Neuronal stem cell (in vitro differentiated cells): ENCODE data around the gene AFAP1.

ENCODE experiments used
- DNase-seq: peaks from one replicate; pipeline ENCODE4 v3.0.0-alpha.2; 2013; ENCODE audit warnings: low spot score
- H2AFZ ChIP-seq: one replicate; pipeline ENCODE4 v1.6.1; 2013; ENCODE audit warnings: mild to moderate bottlenecking, low read length, inconsistent platforms
- H2AK5ac ChIP-seq: 2 replicates; pipeline ENCODE4 v1.6.1; 2013; ENCODE audit warnings: low read depth, mild to moderate bottlenecking, inconsistent platforms, low read length, moderate library complexity, mixed read lengths
- H2BK120ac ChIP-seq: 2 replicates; pipeline ENCODE4 v1.6.1; 2013; ENCODE audit warnings: low read depth, mild to moderate bottlenecking, inconsistent platforms, low read length, moderate library complexity, mixed read lengths
- H2BK12ac ChIP-seq: one replicate; pipeline ENCODE4 v1.6.1; 2013; ENCODE audit warnings: low read length, inconsistent platforms
- H2BK15ac ChIP-seq: 2 replicates; pipeline ENCODE4 v1.6.1; 2013; ENCODE audit warnings: mild to moderate bottlenecking, low read length, inconsistent platforms, mixed read lengths
- H2BK5ac ChIP-seq: one replicate; pipeline ENCODE4 v1.6.1; 2013; ENCODE audit warnings: inconsistent platforms, mild to moderate bottlenecking, low read length, moderate library complexity
- H3K14ac ChIP-seq: one replicate; pipeline ENCODE4 v1.6.1; 2013; ENCODE audit warnings: low read length, inconsistent platforms
- H3K18ac ChIP-seq: 2 replicates; pipeline ENCODE4 v1.6.1; 2013; ENCODE audit warnings: low read length, inconsistent platforms
- H3K23ac ChIP-seq: 2 replicates; pipeline ENCODE4 v1.6.1; 2013; ENCODE audit warnings: low read depth, mild to moderate bottlenecking, mixed read lengths, low read length, inconsistent platforms; ENCODE audit not compliant: poor library complexity
- H3K27ac ChIP-seq: replicated peaks from 3 replicates; pipeline ENCODE4 v1.5.1; 2013; ENCODE audit warnings: low read length, inconsistent platforms
- H3K27me3 ChIP-seq, 3 experiments: 2 replicates each; pipeline ENCODE4 v1.6.1; 2013; ENCODE audit warnings: low read length in 3 of 3, mild to moderate bottlenecking in 2 of 3, inconsistent platforms in 1 of 3, low read depth in 1 of 3, mixed read lengths in 1 of 3, moderate library complexity in 1 of 3; ENCODE audit not compliant: control insufficient read depth in 3 of 3, insufficient read depth in 3 of 3
- H3K36me3 ChIP-seq, 2 donors: replicated peaks in 1 of 2; 2 replicates each; pipeline ENCODE4 v1.6.1; 2013; ENCODE audit warnings: low read length in 2 of 2; ENCODE audit not compliant: control insufficient read depth in 2 of 2, insufficient read depth in 2 of 2
- H3K4ac ChIP-seq: 2 replicates; pipeline ENCODE4 v1.6.1; 2013; ENCODE audit warnings: inconsistent platforms, mild to moderate bottlenecking, low read length, moderate library complexity
- H3K4me1 ChIP-seq, 2 donors: 1 replicate in 1 of 2; 2 replicates in 1 of 2; pipeline ENCODE4 v1.6.1; 2013; ENCODE audit warnings: low read length in 2 of 2, low read depth in 1 of 2; ENCODE audit not compliant: control insufficient read depth in 2 of 2, insufficient read depth in 1 of 2
- H3K4me2 ChIP-seq: one replicate; pipeline ENCODE4 v1.6.1; 2013; ENCODE audit warnings: mild to moderate bottlenecking, low read length, inconsistent platforms; ENCODE audit not compliant: insufficient read depth, poor library complexity, severe bottlenecking
- H3K4me3 ChIP-seq, 2 donors: 2 replicates each; pipeline ENCODE4 v1.5.1; 2013; ENCODE audit warnings: low read length in 2 of 2, mild to moderate bottlenecking in 2 of 2, inconsistent platforms in 1 of 2, moderate library complexity in 1 of 2
- H3K79me1 ChIP-seq: one replicate; pipeline ENCODE4 v1.6.1; 2013; ENCODE audit warnings: low read depth, mild to moderate bottlenecking, inconsistent platforms, low read length, moderate library complexity
- H3K9ac ChIP-seq: one replicate; pipeline ENCODE4 v1.6.1; 2013; ENCODE audit warnings: mild to moderate bottlenecking, low read depth, low read length, inconsistent platforms; ENCODE audit not compliant: poor library complexity
- H3K9me3 ChIP-seq, 2 donors: replicated peaks in 1 of 2; 2 replicates each; pipeline versions ENCODE3 to v1.6.1; 2013; ENCODE audit warnings: low read length in 2 of 2, mild to moderate bottlenecking in 2 of 2, inconsistent platforms in 1 of 2, low read depth in 1 of 2, mixed read lengths in 1 of 2, moderate library complexity in 1 of 2; ENCODE audit not compliant: control insufficient read depth in 2 of 2, insufficient read depth in 1 of 2
- H4K8ac ChIP-seq: one replicate; pipeline ENCODE4 v1.6.1; 2013; ENCODE audit warnings: low read depth, mild to moderate bottlenecking, inconsistent platforms, low read length, moderate library complexity
- H4K91ac ChIP-seq: one replicate; pipeline ENCODE4 v1.6.1; 2013; ENCODE audit warnings: low read length, low read depth, mild to moderate bottlenecking, inconsistent platforms; ENCODE audit not compliant: poor library complexity
- WGBS, 2 donors: extraction: QIAGEN DNeasy Blood & Tissue Kit; methylation state at CpG; one replicate each; pipeline ENCODE4 v1.1.7; 2013; ENCODE audit warnings: missing lambda C conversion rate in 2 of 2, mixed read lengths in 1 of 2; ENCODE audit not compliant: insufficient read length in 2 of 2, insufficient replicate concordance in 1 of 2; ENCODE audit errors: extremely low coverage in 2 of 2; 5-methylcytosine and 5-hydroxymethylcytosine counted together

AFAP1 gene

DNA sequence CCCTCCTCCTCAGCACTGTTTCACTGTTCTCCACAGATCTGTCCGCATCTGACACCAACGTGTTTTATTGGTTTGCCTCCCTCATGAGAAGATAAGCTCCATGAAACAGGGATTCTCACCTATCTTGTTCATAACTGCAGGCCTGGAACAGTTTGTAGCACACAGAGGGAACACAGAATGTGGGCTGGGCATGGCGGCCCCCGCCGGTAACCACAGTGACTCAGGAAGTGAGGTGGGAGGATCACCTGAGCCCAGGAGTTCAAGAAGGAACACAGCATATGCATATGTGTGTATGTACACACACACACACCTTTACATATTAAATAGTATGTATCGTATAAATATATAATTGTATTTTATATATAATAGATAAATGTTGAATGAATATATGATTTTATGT, 168.6 kb downstream of the AFAP1 start:
- peaks cover 18 to 21% of the 10 kb centered on the region in 2 donors for H3K4me1 ChIP-seq
- no peak overlapping the region for H3K4me2 ChIP-seq
- H2BK15ac ChIP-seq = no peak overlapping the region
- no peak overlapping the region for H2BK12ac ChIP-seq
- H3K9me3 ChIP-seq = no peaks in the 10 kb centered on the region
- H2BK5ac ChIP-seq = no peak overlapping the region
- DNase-seq = no peak
- H3K36me3 ChIP-seq = peaks cover 8 to 35% of the 10 kb centered on the region in 2 donors
- H3K4me3 ChIP-seq = no peak overlapping the region
- H4K91ac ChIP-seq = no peak overlapping the region
- H2AK5ac ChIP-seq = no peak overlapping the region
- no peak overlapping the region for H2BK120ac ChIP-seq
- WGBS, 2 donors = no CpG with 5 or more reads among the region's 6 CpGs
- no peak overlapping the region for H3K4ac ChIP-seq
- no peak overlapping the region for H3K18ac ChIP-seq
- no peak overlapping the region for H3K27ac ChIP-seq
- peaks cover 1% of the 10 kb centered on the region for H3K79me1 ChIP-seq
- no peak overlapping the region for H3K14ac ChIP-seq
- H4K8ac ChIP-seq = no peak overlapping the region
- no peak overlapping the region for H3K23ac ChIP-seq
- no peak overlapping the region for H3K9ac ChIP-seq
- H3K27me3 ChIP-seq = no peaks in the 10 kb centered on the region
- no peak overlapping the region for H2AFZ ChIP-seq

DNA sequence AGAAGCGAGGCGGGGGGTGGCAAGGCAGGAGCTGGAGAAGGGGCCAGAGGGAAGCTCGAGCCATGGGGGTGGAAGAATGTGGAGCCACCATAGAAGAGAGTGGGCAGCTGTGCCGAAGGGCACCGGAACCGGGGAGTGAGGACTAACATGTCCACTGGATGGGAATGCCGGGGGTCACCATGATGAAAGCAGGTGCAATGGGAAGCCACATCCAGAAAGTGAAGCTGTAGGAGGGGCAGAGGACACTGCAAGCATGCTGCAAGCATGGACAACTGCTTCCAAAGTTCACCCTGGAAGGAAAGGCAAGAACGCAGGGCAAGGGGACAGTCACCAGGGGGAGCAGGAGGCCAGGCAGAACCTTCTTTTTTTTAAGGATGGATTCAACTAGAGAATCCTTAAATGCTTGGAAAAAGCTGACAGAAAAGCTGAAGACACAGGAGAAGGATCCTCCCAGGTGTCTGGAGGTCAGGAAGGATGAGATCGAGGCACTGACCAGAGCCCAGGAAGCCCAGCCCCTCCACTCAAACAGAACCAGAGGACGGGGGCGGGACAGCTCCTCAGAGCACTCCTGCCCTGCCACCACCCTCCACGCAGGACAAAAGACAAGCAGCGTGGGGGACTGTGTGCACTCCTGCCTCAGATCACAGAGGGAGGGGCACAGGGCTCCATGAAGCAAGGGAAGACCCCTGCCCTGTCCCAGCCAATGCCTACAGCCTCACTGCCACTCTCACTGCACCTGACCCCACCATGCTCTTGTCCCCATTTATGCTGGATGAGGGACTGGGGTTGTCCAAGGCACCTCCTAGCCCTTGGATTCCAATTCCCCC, 169.2 kb downstream of the AFAP1 start:
- Histone ChIP-seq H3K14ac (peak overlapping the region; percentile 3), H2BK15ac (peak overlapping the region; percentile 12), H3K9ac (peak overlapping the region; percentile 75), H3K9me3 (no peaks in the 10 kb centered on the region), H3K27ac (no peak overlapping the region), H3K4me2 (no peak overlapping the region), H2AFZ (no peak overlapping the region), H3K27me3 (no peaks in the 10 kb centered on the region), H4K91ac (no peak overlapping the region), H2BK5ac (peak overlapping the region; percentile 93), H3K4me1 (peaks cover 16 to 21% of the 10 kb centered on the region in 2 donors), H3K79me1 (peaks cover 1% of the 10 kb centered on the region), H3K4me3 (no peak overlapping the region), H2BK120ac (no peak overlapping the region), H3K18ac (peak overlapping the region; percentile 83), H3K23ac (peak overlapping the region; percentile 67), H4K8ac (no peak overlapping the region), H2BK12ac (no peak overlapping the region), H3K36me3 (peaks cover 8 to 35% of the 10 kb centered on the region in 2 donors), H2AK5ac (peak overlapping the region; percentile 36), H3K4ac (peak overlapping the region; percentile 27)
- WGBS, 2 donors = no CpG with 5 or more reads among the region's 13 CpGs
- peak; percentile 18 for DNase-seq

GRCh38 chr4:7769396-7770223, 170.1 kb downstream of the AFAP1 start:
- Histone ChIP-seq H2AFZ (no peak overlapping the region), H3K27me3 (no peaks in the 10 kb centered on the region), H3K4me3 (no peak overlapping the region), H3K4me2 (no peak overlapping the region), H3K9ac (peak overlapping the region; percentile 67), H2AK5ac (peak overlapping the region; percentile 50), H2BK120ac (no peak overlapping the region), H3K14ac (peak overlapping the region; percentile 31), H2BK12ac (peak overlapping the region; percentile 68), H2BK5ac (peak overlapping the region; percentile 93), H4K8ac (peak overlapping the region; percentile 9), H3K4ac (peak overlapping the region; percentile 27), H2BK15ac (peak overlapping the region; percentile 12), H3K9me3 (no peaks in the 10 kb centered on the region), H3K4me1 (peaks cover 15 to 21% of the 10 kb centered on the region in 2 donors), H3K18ac (peak overlapping the region; percentile 83), H3K27ac (no peak overlapping the region), H4K91ac (no peak overlapping the region), H3K79me1 (peaks cover 2% of the 10 kb centered on the region), H3K36me3 (peaks cover 9 to 35% of the 10 kb centered on the region in 2 donors), H3K23ac (peak overlapping the region; percentile 67)
- DNase-seq = no peak
- no CpG with 5 or more reads among the region's 20 CpGs for WGBS, 2 donors

DNA sequence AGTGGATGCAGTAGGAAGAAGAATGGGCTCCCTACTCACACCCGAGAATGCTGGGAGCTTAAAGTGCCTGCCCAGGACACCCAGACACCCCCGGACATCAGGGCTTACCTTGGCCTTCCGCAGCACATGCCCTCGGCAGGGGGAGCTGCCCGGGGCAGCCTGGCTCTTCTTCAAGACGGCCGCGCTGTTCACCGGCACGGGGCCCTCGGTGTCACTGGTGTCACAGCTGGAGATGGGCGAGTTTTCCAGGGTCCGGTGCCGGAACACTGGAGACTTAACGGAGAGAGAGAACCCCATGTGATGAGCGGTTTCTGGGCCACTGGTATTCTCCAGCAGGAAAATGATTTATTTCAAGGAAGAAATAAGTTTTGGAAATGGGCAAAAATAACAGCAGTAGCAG, 170.9 kb downstream of the AFAP1 start:
- Histone ChIP-seq H3K23ac (no peak overlapping the region), H3K27ac (no peak overlapping the region), H2BK15ac (no peak overlapping the region), H2BK12ac (no peak overlapping the region), H3K18ac (peak overlapping the region; percentile 19), H4K8ac (no peak overlapping the region), H2BK5ac (no peak overlapping the region), H3K27me3 (no peaks in the 10 kb centered on the region), H2AK5ac (no peak overlapping the region), H2AFZ (no peak overlapping the region), H3K9me3 (no peaks in the 10 kb centered on the region), H4K91ac (no peak overlapping the region), H3K4ac (no peak overlapping the region), H3K4me3 (no peak overlapping the region), H2BK120ac (no peak overlapping the region), H3K14ac (no peak overlapping the region), H3K4me1 (peaks cover 10 to 21% of the 10 kb centered on the region in 2 donors), H3K9ac (no peak overlapping the region), H3K79me1 (peaks cover 2% of the 10 kb centered on the region), H3K36me3 (peaks cover 9 to 28% of the 10 kb centered on the region in 2 donors), H3K4me2 (no peak overlapping the region)
- DNase-seq = no peak
- no CpG with 5 or more reads among the region's 16 CpGs for WGBS, 2 donors
